HG03439 (cell line): ENCODE data around the gene UBQLNL.

Source experiments
- ATAC-seq: cut with Tn5 transposase; IDR thresholded peaks from one replicate; pipeline ENCODE4 v1.9.1; 2021; ENCODE audit warnings: mild to moderate bottlenecking, moderate library complexity; ENCODE audit not compliant: unreplicated experiment

Gene UBQLNL, protein sequence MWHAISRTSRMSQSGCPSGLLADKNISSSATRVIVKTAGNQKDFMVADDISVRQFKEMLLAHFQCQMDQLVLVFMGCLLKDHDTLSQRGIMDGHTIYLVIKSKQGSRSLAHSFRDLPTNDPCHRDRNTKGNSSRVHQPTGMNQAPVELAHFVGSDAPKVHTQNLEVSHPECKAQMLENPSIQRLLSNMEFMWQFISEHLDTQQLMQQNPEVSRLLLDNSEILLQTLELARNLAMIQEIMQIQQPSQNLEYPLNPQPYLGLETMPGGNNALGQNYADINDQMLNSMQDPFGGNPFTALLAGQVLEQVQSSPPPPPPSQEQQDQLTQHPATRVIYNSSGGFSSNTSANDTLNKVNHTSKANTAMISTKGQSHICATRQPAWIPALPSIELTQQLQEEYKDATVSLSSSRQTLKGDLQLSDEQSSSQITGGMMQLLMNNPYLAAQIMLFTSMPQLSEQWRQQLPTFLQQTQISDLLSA

DNA sequence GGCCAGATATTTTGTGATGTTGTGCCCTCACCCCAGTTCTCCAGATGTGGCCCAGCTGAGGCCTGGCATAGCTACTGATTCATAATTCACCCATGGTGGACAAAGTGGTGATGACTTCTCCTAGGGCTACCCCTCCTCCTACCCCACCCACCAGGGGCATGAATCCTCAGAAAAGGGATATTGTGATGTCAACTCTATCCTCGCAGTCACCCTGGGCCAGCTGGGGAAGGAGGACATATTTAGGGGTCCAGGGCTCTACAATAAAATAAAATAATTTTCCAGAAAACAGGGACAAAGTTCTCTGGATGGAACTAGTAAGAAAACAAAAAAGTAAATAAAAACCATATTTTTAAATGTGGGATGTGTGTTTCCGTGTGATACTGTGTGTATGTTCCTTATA is at the start of gene UBQLNL:
Gene UBQLNL (minus strand): TSS at position 101 of the 400 bp plus-strand sequence. CDS start 258 bp downstream, outside the sequence.
- ATAC-seq, result no peak

DNA sequence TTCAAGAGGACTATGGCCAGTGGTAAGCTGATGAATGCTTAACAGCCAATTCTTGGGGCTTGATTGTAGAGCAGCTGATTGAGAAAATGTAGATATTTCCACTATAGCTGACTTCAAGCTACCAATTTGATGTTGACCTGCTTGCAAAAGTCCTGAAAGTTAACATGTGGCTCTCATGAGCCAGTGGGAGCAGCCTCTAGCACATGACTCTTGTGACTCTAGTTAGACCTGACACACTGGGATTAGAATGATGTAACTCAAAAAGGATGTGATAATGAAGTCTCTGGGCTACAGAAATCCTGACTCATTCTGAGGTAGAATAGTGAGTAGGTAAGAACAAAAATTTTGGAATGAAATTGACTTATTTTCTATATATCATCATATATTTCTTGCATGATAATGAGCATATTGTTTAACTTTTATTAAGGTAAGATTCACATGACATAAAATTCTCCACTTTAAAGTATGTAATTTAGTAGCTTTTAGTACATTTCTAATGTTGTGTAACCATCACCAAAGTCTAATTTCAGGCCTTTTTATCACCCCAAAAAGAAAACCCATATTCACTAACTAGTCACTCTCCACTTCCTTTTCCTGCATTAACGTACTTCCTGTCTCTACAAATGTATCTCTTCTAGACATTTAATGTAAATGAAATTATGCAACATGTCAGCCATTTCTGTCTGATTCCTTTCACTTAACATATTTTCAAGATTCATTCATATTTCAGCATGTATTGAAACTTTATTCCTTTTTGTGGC is 47.9 kb upstream of the UBQLNL start:
- ATAC-seq, result no peak

DNA sequence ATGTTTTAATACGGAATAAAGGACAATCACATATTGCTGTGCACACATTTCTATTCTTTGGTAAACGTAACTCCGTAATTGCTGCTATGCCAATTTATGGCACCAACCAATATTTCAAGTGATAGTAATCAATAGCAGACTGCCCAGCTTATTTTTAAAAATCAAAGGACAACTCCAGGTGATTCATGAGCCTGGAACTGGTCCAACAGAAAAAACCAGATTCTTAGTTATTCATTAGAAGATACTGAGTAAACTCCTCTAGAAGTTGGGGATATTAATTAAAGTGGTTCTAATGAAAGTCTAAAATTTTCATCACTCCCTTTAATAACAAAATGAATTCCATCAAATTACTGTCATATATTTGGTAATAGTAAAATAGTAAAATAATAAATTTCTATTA is 41.3 kb upstream of the UBQLNL start:
- no peak for ATAC-seq

DNA sequence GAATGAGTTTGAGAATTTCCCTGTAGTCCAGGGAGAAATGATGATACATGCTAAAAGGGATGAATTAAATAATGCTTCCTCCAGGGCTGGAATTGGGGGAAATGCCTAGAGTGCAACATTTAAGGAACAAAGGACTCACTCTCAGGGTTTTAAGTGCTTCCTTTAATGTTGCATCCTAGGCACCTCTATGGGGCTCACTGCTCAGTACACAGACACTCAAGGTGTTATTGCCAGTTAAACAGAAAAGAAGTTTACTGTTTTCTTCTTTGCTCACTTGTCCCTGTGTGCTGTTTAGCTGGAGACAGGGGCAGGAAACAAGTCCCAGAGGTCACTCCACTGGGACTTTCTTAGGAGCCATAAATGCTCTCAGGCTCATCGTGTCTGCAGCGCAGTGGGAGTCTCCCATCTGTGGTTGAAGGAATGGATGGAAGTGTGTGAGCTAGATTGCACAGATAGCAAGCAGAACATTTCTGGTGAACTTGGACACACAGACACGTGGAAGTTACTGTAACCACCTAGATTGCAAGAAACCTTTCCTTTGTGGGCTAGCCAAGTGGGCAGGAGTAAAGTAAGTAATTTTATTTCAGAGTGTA is 40.2 kb upstream of the UBQLNL start:
- no peak for ATAC-seq

GRCh38 chr11:5553343-5553742 is 36.8 kb upstream of the UBQLNL start:
- ATAC-seq, result no peak

GRCh38 chr11:5550440-5551095 is 34.1 kb upstream of the UBQLNL start:
- ATAC-seq, result peak; percentile 68

GRCh38 chr11:5548440-5548839 is 31.9 kb upstream of the UBQLNL start, which contains the start of gene OR52H1:
OR52H1 (minus strand) TSS chr11:5548540; CDS start chr11:5545505, 3,035 bp downstream.
- ATAC-seq, result no peak

DNA sequence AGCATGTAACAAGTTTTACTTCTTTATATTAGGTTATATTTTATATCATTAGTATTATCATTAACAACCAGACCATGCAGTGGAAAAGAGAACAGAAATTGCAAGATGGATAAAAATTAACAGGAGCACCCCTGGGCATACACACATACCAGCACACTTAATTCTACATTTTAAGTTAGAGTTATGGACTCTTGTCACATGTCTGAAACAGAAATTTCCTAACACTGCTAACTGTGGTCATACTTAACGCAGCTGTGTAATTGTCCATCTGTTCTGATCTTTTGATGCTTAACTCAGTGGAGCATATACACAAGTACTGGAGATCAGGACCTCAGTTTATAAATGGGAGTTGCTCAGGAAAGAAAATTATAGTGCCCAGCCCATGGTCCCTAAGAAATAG is 31.5 kb upstream of the UBQLNL start:
- ATAC-seq, result no peak

- no peak for ATAC-seq
These were observed 30.0 kb upstream of the UBQLNL start for GRCh38 chr11:5546457-5546856.

GRCh38 chr11:5541427-5541826 is 24.9 kb upstream of the UBQLNL start:
- no peak for ATAC-seq

DNA sequence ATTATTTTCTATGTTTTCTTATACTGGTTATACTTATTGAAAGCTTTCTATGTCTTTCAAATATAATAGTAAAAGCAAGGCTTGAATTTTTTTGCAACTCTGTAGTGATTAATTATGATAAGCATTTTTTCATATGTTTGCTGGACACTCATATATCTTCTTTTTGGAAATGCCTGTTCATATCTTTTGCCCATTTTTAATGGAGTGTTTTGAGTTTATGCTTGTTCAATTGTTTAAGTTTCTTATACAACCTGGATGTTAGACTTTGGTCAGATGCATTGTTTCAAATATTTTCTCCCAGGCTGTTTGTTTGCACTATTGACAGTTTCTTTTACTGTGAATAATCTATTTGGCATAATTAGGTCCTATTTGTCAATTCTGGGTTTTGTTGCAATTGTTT is 20.0 kb upstream of the UBQLNL start:
- ATAC-seq, result no peak

- ATAC-seq, result no peak
These were observed 17.5 kb upstream of the UBQLNL start for GRCh38 chr11:5534046-5534445.

DNA sequence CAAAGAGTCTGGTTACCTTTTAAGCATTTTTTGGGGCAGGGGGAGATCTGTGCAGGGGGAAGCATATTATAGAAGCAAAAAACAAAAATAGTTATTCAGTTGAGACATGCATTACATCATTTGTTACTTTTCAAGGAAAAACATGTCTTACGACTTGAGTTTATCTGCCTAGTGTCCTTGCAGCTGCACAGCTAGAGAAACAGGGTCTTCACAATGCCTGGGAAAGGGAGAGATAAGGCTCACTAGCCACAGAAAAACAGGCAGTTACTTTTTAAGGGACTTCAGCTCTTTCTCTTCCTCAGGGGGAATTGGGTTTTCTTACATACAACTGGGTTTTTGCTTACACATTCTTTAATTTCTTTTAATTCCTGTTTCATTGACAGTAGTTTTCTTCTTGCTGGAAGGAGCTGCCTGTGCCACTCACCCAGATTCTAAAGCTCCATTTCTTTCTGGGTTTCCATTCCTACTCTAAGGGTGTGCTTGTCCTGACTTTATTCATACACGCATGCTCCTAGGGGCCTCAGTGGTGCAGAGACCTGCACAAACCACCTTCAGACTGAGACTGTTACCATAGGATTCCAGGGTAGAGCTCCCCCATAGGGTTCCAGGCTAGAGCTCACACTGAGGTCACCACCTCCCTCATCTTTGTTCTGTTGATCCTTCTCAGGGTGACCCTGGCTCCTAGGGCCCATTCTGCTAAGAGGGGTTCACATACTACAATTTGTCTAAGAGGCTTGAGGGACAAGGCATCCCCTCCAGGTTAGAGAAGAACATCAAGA is 14.7 kb upstream of the UBQLNL start:
- no peak for ATAC-seq

- ATAC-seq, result no peak
These were observed 12.0 kb upstream of the UBQLNL start for GRCh38 chr11:5528495-5528894.

- ATAC-seq, result no peak
These were observed 11.2 kb upstream of the UBQLNL start for GRCh38 chr11:5527716-5528115.

DNA sequence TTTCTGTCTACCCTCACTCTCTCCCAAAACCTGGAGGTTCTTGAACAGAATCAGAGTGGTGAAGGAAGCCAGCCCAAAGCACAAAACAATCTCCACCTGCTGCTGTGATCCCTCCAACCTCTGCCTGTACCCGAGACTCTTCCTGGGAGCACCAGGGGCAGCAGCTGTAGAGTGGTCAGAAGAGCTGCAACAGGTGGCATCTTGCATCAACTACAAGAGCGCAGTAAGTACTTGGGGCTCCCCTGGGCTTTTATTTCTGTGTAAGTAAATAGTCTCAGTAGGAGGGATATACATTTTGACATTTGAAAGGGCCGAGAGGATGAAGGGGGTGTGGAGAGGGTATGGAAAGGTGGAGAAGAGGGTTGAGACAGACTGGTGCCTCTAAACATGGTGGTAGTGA is 8.3 kb upstream of the UBQLNL start:
- ATAC-seq, result no peak

DNA sequence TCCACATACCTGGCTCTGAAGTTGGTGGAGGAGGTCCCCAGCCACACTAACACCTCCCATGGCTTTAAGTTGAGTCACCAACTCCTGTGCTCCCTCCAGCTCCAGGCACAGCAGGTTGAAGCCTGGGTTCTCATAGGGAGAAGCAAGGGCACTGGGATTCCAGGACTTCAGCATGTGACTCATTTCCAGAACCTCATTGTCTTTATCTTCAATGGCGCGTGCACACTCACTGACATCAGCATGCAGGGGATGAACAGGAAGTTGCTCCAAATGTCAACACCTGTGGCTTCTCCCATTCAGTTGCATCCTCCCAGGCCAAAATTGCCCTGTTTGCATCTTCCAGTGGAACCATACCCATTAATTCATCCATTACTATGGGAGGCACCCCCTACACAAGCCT is 5.8 kb upstream of the UBQLNL start:
- ATAC-seq, result no peak

- ATAC-seq, result no peak
These were observed 5.0 kb upstream of the UBQLNL start for GRCh38 chr11:5521540-5521939.

GRCh38 chr11:5514841-5515240 is 1.7 kb downstream of the UBQLNL start:
- no peak for ATAC-seq

GRCh38 chr11:5509803-5510202 is 6.7 kb downstream of the UBQLNL start, which contains the start of gene UBQLN3:
UBQLN3 (minus strand) TSS chr11:5509957; CDS start chr11:5509558, 399 bp downstream.
- no peak for ATAC-seq
